GM12875 (cell line): ENCODE data around the gene TBC1D17.

Experiments used
- H3K4me3 ChIP-seq: one replicate; pipeline ENCODE4 v1.5.1; 2011; ENCODE audit warnings: low read depth, low read length, control low read depth
- TF ChIP-seq, protein P1 (sequence below): IDR thresholded peaks from 2 replicates; pipeline ENCODE4 v1.5.1; 2011; ENCODE audit warnings: low read depth, mild to moderate bottlenecking, control low read depth, inconsistent platforms, low read length, moderate library complexity, borderline replicate concordance; ENCODE audit not compliant: insufficient read depth

The TBC1D17 gene

DNA sequence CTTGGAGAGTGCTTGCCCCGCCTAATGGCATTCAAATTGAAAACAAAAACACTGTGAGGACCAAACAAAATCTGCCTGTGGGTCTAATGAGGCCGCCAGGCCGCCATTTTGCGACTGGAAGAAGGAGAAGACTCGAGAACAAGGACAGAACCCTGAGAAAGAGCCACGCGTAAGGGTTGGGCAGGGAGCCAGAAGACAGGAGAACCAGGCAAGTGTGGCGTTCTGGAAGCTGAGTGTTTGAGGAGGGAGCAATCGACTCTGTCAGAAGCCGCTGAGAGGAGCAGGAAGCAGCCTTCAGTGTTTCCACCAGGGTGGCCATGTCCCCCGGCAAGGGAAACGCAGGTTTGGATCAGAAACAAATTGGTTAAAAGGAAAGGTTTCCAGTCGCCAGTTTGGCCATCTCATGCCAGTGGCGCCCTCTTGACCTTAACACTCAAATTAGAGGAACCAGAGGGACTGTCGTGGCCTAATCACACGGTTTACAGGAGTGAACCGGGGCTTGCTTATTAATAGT is 36.7 kb upstream of the TBC1D17 start:
- TF ChIP-seq, protein P1, sequence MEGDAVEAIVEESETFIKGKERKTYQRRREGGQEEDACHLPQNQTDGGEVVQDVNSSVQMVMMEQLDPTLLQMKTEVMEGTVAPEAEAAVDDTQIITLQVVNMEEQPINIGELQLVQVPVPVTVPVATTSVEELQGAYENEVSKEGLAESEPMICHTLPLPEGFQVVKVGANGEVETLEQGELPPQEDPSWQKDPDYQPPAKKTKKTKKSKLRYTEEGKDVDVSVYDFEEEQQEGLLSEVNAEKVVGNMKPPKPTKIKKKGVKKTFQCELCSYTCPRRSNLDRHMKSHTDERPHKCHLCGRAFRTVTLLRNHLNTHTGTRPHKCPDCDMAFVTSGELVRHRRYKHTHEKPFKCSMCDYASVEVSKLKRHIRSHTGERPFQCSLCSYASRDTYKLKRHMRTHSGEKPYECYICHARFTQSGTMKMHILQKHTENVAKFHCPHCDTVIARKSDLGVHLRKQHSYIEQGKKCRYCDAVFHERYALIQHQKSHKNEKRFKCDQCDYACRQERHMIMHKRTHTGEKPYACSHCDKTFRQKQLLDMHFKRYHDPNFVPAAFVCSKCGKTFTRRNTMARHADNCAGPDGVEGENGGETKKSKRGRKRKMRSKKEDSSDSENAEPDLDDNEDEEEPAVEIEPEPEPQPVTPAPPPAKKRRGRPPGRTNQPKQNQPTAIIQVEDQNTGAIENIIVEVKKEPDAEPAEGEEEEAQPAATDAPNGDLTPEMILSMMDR, result no peak
- no peak overlapping the region for H3K4me3 ChIP-seq

DNA sequence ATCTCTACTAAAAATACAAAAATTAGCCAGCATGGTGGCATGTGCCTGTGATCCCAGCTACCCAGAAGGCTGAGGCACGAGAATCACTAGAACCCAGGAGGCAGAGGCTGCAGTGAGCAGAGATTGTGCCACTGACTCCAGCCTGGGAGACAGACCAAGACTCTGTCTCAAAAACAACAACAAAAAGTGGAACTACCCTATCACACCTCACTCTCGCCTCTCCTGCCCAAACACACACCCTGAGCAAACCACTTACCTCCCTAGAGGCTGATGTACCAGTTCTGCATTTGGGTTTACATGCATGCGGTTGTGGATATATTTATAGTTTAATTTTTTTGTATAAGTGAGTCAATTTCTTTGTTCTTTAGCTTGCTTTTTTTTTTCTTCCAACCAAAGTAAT is 34.2 kb upstream of the TBC1D17 start:
- no peak overlapping the region for H3K4me3 ChIP-seq
- TF ChIP-seq, protein P1, result no peak

DNA sequence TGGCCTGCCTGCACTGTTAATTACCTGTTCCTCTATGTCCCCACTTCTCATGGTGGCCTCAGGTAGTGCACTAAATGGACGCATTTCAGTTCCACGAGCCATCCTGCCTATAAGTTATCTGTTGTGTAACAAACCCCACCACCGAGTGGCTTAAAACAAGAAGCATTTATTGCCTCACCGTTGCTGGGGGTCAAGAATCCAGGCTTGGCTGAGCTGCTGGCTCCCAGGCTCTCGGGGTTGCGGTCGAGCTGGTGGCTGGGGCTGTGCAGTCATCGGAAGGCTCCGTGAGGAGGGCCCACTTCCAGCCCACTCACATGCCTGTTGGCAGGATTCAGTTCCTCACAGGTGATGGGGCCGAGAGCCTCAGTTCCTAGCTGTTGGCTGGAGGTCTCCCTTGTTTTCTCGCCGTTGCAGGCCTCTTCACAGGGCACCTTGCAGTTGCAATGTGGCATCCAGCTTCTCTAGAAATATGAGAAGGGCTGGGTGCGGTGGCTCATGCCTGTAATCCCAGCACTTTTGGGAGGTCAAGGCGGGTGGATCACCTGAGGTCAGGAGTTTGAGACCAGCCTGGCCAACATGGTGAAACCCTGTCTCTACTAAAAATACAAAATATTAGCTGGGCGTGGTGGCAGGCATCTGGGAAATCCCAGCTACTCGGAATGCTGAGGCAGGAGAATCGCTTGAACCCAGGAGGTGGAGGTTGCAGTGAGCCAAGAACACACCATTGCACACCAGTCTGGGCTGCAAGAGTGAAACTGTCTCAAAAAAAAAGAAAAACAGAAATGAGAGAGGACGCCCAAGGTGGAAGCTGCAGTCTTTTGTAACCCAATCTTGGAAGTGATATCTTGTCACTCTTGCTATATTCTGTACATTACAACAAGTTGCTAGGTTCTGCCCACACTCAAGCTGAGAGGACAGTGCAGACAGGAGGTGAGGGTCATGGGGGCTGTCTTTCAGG is 33.1 kb upstream of the TBC1D17 start:
- TF ChIP-seq, protein P1, result no peak
- H3K4me3 ChIP-seq, result no peak overlapping the region

DNA sequence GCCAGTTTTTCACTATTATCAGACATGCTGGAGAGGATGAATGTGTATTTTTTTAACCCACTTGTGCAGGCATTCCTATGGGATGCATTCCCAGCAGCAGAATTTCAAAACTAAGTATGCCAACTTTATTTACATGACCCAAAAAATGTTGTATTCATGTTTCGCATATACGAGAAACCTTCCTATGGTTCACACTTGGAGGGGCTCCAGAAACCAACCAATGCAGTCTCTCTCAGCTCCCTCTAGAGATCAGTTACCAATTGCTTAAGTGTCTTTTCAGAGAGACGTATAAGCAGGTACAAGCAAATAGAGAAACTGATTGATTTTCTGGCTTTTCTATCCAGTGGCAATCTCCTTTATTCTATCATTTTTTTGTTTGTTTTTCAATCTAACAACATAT is 32.1 kb upstream of the TBC1D17 start:
- H3K4me3 ChIP-seq, result no peak overlapping the region
- TF ChIP-seq, protein P1, result no peak

DNA sequence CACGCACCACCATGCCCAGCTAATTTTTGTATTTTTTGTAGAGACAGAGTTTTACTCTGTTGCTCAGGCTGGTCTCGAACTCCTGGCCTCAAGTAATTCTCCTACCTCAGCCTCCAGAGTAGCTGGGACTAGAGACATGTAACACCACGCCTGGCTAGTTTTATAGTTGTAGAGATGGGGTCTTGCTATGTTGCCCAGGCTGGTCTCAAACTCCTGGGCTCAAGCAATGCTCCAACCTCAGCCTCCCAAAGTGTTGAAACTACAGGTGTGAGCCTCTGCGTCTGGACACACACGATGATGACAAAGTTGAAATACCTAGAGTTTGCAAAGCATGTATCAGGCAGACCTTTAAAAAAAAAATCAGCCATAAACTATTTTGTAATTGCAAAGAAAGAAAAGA is 31.1 kb upstream of the TBC1D17 start:
- TF ChIP-seq, protein P1, result no peak
- no peak overlapping the region for H3K4me3 ChIP-seq

DNA sequence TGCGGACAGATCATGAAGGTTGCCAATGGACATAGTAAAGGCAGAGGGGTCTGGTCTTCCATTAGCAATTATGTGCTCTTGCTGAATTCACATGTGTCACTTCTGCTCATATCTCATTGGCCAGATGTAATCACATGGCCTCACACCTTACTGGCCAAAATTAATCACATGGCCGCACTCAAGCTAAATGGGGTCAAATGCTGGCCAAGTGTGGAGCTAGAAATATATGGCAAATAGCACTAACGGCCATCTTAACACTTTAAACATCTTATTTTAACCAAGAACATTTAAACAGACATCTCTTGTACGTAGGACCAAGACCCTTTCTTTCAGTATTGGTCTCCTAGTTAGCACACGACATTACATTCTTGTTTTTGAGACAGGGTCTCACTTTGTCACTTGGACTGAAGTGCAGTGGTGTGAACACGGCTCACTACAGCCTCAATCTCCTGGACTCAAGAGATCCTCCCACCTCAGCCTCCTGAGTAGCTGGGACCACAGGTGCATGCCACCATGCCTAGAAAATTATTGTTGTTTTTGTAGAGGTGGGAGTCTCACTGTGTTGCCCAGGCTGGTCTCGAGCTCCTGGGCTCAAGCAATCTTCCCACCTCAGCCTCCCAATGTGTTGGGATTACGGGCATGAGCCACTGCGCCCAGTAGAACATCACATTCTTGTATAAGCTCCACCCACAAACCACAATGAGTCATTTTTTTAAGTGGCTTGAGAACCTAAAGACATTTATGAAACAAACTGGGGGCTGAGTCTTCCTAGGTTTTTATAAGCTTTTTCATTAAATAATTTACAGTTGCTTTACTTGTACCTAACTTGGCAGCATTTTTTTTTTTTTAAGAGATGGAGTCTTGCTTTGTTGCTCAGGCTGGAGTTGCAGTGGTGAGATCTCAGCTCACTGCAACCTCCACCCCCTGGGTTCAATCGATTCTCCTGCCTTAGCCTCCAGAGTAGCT is 29.5 kb upstream of the TBC1D17 start:
- TF ChIP-seq, protein P1, result no peak
- H3K4me3 ChIP-seq, result no peak overlapping the region
